ENCODE data around the gene AFF1. TPM values are rescaled to one million over a fixed set of nuclear protein-coding genes. Genes with fewer than 3 reads are reported as not detected.

Gene AFF1
- total and polyA plus RNA-seq, 2 donors (not counting 1 experiment from before 2014, with no cell fraction given) = 15.5 to 21.1 TPM

DNA sequence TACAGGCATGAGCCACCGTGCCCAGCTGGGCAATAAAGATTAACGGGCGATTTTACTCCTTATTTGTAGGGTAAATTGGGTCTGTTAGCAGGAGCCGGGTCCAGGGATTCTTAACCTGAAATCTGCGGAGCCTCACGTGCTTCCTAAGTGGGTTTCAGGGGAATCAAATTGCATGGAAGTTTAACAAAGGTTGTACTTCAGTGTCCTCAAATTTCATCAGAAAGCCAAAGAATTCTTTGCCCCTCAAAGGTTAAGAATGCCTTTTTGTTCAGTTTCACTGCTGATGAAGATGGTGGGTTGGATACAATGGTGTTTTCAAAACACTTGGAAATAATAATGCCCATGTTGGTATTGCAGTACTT, 67.9 kb downstream of the AFF1 start:
- H3K4me2 ChIP-seq (ENCODE audit: extremely low read depth, insufficient read depth, low read length) = no peak overlapping the region
- H3K27me3 ChIP-seq (ENCODE audit: control insufficient read depth, insufficient read depth, low read length) = no peaks in the 10 kb centered on the region
- TF ChIP-seq, protein P1, sequence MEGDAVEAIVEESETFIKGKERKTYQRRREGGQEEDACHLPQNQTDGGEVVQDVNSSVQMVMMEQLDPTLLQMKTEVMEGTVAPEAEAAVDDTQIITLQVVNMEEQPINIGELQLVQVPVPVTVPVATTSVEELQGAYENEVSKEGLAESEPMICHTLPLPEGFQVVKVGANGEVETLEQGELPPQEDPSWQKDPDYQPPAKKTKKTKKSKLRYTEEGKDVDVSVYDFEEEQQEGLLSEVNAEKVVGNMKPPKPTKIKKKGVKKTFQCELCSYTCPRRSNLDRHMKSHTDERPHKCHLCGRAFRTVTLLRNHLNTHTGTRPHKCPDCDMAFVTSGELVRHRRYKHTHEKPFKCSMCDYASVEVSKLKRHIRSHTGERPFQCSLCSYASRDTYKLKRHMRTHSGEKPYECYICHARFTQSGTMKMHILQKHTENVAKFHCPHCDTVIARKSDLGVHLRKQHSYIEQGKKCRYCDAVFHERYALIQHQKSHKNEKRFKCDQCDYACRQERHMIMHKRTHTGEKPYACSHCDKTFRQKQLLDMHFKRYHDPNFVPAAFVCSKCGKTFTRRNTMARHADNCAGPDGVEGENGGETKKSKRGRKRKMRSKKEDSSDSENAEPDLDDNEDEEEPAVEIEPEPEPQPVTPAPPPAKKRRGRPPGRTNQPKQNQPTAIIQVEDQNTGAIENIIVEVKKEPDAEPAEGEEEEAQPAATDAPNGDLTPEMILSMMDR (conservative IDR thresholded peaks at IDR 0.05 in 1 of 2, IDR thresholded peaks at IDR 0.05 in 1 of 2; ENCODE audit: low read depth in 1 of 2, low read length in 2 of 2) = no peak
- no peak for TF ChIP-seq EZH2 (IDR thresholded peaks at IDR 0.05; ENCODE audit: low read length, missing control alignments)
- peaks cover 9% of the 10 kb centered on the region for H3K4me1 ChIP-seq (ENCODE audit: control insufficient read depth, extremely low read depth, insufficient read depth, low read length)
- H3K27ac ChIP-seq (ENCODE audit: insufficient read depth, low read length) = no peak overlapping the region
- H3K79me2 ChIP-seq (ENCODE audit: control insufficient read depth, insufficient read depth, low read length) = peaks cover under 1% of the 10 kb centered on the region
- no peak for DNase-seq (ENCODE audit: low read depth in 2 of 2)
- no peaks in the 10 kb centered on the region for H4K20me1 ChIP-seq (ENCODE audit: control insufficient read depth, extremely low read depth, insufficient read depth, low read length)
- no peak overlapping the region for H2AFZ ChIP-seq (ENCODE audit: low read length)
- no peaks in the 10 kb centered on the region for H3K36me3 ChIP-seq (ENCODE audit: control insufficient read depth, insufficient read depth, low read length)
- H3K9me3 ChIP-seq (ENCODE audit: control insufficient read depth, insufficient read depth, low read depth, low read length) = no peaks in the 10 kb centered on the region
- H3K9ac ChIP-seq (ENCODE audit: insufficient read depth, low read length) = no peak overlapping the region
- no peak overlapping the region for H3K4me3 ChIP-seq (replicated peaks in 1 of 4; ENCODE audit: control extremely low read depth in 1 of 4, insufficient read depth in 1 of 4, low read depth in 3 of 4, low read length in 4 of 4)

DNA sequence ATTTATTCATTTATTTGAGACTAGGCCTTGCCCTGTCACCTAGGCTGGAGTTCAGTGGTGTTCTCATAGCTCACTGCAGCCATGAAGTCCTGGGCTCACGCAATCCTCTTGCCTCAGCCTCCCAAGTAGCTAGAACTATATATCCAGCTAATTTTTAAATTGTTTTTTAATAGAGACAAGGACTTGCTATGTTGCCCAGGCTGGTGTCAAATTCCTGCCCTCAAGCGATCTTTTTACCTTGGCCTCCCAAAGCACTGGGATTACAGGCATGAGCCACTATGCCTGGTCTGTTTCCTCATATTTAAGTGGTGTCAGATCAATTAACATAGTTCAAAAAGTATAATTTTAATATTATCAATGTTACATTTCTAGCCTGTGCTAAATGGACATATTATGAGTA, 68.5 kb downstream of the AFF1 start:
- no peak overlapping the region for H3K9ac ChIP-seq (ENCODE audit: insufficient read depth, low read length)
- H3K36me3 ChIP-seq (ENCODE audit: control insufficient read depth, insufficient read depth, low read length) = no peaks in the 10 kb centered on the region
- no peak for TF ChIP-seq EZH2 (IDR thresholded peaks at IDR 0.05; ENCODE audit: low read length, missing control alignments)
- TF ChIP-seq, protein P1 (conservative IDR thresholded peaks at IDR 0.05 in 1 of 2, IDR thresholded peaks at IDR 0.05 in 1 of 2; ENCODE audit: low read depth in 1 of 2, low read length in 2 of 2) = no peak
- no peaks in the 10 kb centered on the region for H3K9me3 ChIP-seq (ENCODE audit: control insufficient read depth, insufficient read depth, low read depth, low read length)
- H3K4me3 ChIP-seq (replicated peaks in 1 of 4; ENCODE audit: control extremely low read depth in 1 of 4, insufficient read depth in 1 of 4, low read depth in 3 of 4, low read length in 4 of 4) = no peak overlapping the region
- H3K27me3 ChIP-seq (ENCODE audit: control insufficient read depth, insufficient read depth, low read length) = no peaks in the 10 kb centered on the region
- H3K27ac ChIP-seq (ENCODE audit: insufficient read depth, low read length) = no peak overlapping the region
- H2AFZ ChIP-seq (ENCODE audit: low read length) = no peak overlapping the region
- peaks cover 7% of the 10 kb centered on the region for H3K79me2 ChIP-seq (ENCODE audit: control insufficient read depth, insufficient read depth, low read length)
- H3K4me2 ChIP-seq (ENCODE audit: extremely low read depth, insufficient read depth, low read length) = no peak overlapping the region
- H3K4me1 ChIP-seq (ENCODE audit: control insufficient read depth, extremely low read depth, insufficient read depth, low read length) = peaks cover 9% of the 10 kb centered on the region
- DNase-seq (ENCODE audit: low read depth in 2 of 2) = no peak
- H4K20me1 ChIP-seq (ENCODE audit: control insufficient read depth, extremely low read depth, insufficient read depth, low read length) = no peaks in the 10 kb centered on the region

DNA sequence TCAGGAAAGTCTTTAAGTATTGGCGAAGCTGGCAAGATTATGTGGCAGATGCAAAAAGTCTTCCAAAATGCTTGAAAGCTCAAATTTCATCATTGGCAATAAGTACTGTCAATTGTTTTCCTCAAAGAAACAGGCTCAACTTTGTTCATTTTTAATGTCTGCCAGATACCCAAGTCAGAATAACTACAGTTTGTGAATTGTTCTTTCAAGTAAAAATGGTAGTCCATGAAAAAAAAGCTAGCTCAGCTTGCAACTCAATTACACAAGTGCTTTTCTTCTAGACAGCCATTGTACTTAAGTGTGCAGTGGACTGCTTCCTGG, 70.5 kb downstream of the AFF1 start:
- Histone ChIP-seq H3K9ac (ENCODE audit: insufficient read depth, low read length) (no peak overlapping the region), H3K4me2 (ENCODE audit: extremely low read depth, insufficient read depth, low read length) (peak overlapping the region; percentile 80), H3K27me3 (ENCODE audit: control insufficient read depth, insufficient read depth, low read length) (no peaks in the 10 kb centered on the region), H3K9me3 (ENCODE audit: control insufficient read depth, insufficient read depth, low read depth, low read length) (no peaks in the 10 kb centered on the region), H3K79me2 (ENCODE audit: control insufficient read depth, insufficient read depth, low read length) (peaks cover 28% of the 10 kb centered on the region), H3K4me3 (replicated peaks in 1 of 4; ENCODE audit: control extremely low read depth in 1 of 4, insufficient read depth in 1 of 4, low read depth in 3 of 4, low read length in 4 of 4) (peak overlapping the region; percentile 70 to 99 (median 78)), H3K4me1 (ENCODE audit: control insufficient read depth, extremely low read depth, insufficient read depth, low read length) (peaks cover 6% of the 10 kb centered on the region), H3K36me3 (ENCODE audit: control insufficient read depth, insufficient read depth, low read length) (no peaks in the 10 kb centered on the region), H2AFZ (ENCODE audit: low read length) (no peak overlapping the region), H3K27ac (ENCODE audit: insufficient read depth, low read length) (peak overlapping the region; percentile 97), H4K20me1 (ENCODE audit: control insufficient read depth, extremely low read depth, insufficient read depth, low read length) (no peaks in the 10 kb centered on the region)
- TF ChIP-seq EZH2 (IDR thresholded peaks at IDR 0.05; ENCODE audit: low read length, missing control alignments) = no peak
- TF ChIP-seq, protein P1 (conservative IDR thresholded peaks at IDR 0.05 in 1 of 2, IDR thresholded peaks at IDR 0.05 in 1 of 2; ENCODE audit: low read depth in 1 of 2, low read length in 2 of 2) = no peak
- DNase-seq (ENCODE audit: low read depth in 2 of 2) = peak in 1 of 2 donors; percentile 36
